IMR-90 (cell line): ENCODE data around the gene AKNA. TPM values are rescaled to one million over a fixed set of nuclear protein-coding genes. Genes with fewer than 3 reads are reported as not detected.

ENCODE experiments used
- ATAC-seq: fragments of 200-7000 bp; cut with Tn5 transposase; 2 replicates; pipeline ENCODE4 v1.9.1; 2020; ENCODE audit warnings: low read depth, mild to moderate bottlenecking, moderate library complexity
- BruUV-seq: library from RNA; stranded (reverse); fragments of 400-500 nt; replicated peaks from 2 replicates; lab custom pipeline; 2021; lab: Mats Ljungman, UMichigan
- CTCF ChIA-PET: fragments of 300-600 bp; formaldehyde crosslinking; extraction: SDS; loops from one replicate; lab custom pipeline; 2021; ENCODE audit warnings: antibody characterized with exemption; lab: Yijun Ruan, JAX
- POLR2A ChIA-PET: fragments of 300-600 bp; sonication (Branson Sonifier 250); formaldehyde crosslinking; loops from one replicate; lab custom pipeline; 2022; ENCODE audit warnings: antibody characterized with exemption; ENCODE audit not compliant: unreplicated experiment; lab: Charles Lee
- DNase-seq: peaks from one replicate; pipeline ENCODE4 v3.0.0; 2013
- H2AFZ ChIP-seq: replicated peaks from 2 replicates; pipeline ENCODE3; 2013; ENCODE audit warnings: low read length, mild to moderate bottlenecking; ENCODE audit not compliant: poor library complexity
- H2AK5ac ChIP-seq: 2 replicates; pipeline ENCODE4 v1.6.1; 2013; ENCODE audit warnings: low read depth, low read length, inconsistent platforms
- H2AK9ac ChIP-seq: replicated peaks from 2 replicates; pipeline ENCODE3; 2013; ENCODE audit warnings: mild to moderate bottlenecking, low read depth, low read length, moderate library complexity; ENCODE audit not compliant: poor library complexity
- H2BK120ac ChIP-seq: 2 replicates; pipeline ENCODE4 v1.6.1; 2013; ENCODE audit warnings: low read depth, low read length, inconsistent platforms
- H2BK15ac ChIP-seq: 3 replicates; pipeline ENCODE4 v1.6.1; 2013; ENCODE audit warnings: low read depth, low read length, inconsistent platforms
- H2BK20ac ChIP-seq: 2 replicates; pipeline ENCODE4 v1.6.1; 2013; ENCODE audit warnings: low read depth, mild to moderate bottlenecking, inconsistent platforms, low read length, moderate library complexity
- H2BK5ac ChIP-seq: 2 replicates; pipeline ENCODE4 v1.6.1; 2013; ENCODE audit warnings: mild to moderate bottlenecking, low read depth, low read length, inconsistent platforms; ENCODE audit not compliant: poor library complexity, severe bottlenecking
- H3K14ac ChIP-seq: replicated peaks from 2 replicates; pipeline ENCODE4 v1.6.1; 2013; ENCODE audit warnings: low read depth, low read length, inconsistent platforms
- H3K18ac ChIP-seq: 2 replicates; pipeline ENCODE4 v1.6.1; 2013; ENCODE audit warnings: low read depth, low read length, control low read depth
- H3K23ac ChIP-seq: 2 replicates; pipeline ENCODE4 v1.6.1; 2013; ENCODE audit warnings: low read depth, low read length, inconsistent platforms
- H3K27ac ChIP-seq: 2 replicates; pipeline ENCODE4 v1.5.1; 2013; ENCODE audit warnings: mild to moderate bottlenecking, control low read depth, low read length; ENCODE audit not compliant: insufficient read depth
- H3K27me3 ChIP-seq: 2 replicates; pipeline ENCODE4 v1.6.1; 2013; ENCODE audit warnings: low read length; ENCODE audit not compliant: control insufficient read depth, insufficient read depth
- H3K36me3 ChIP-seq: 2 replicates; pipeline ENCODE4 v1.6.1; 2013; ENCODE audit warnings: low read length, mixed read lengths; ENCODE audit not compliant: control insufficient read depth, insufficient read depth
- H3K4ac ChIP-seq: 2 replicates; pipeline ENCODE4 v1.6.1; 2013; ENCODE audit warnings: low read depth, low read length, inconsistent platforms
- H3K4me1 ChIP-seq: 2 replicates; pipeline ENCODE4 v1.6.1; 2013; ENCODE audit warnings: low read length, mixed read lengths; ENCODE audit not compliant: control insufficient read depth, insufficient read depth
- H3K4me2 ChIP-seq: 2 replicates; pipeline ENCODE4 v1.6.1; 2013; ENCODE audit warnings: low read depth, mild to moderate bottlenecking, control low read depth, low read length, moderate library complexity
- H3K4me3 ChIP-seq: 2 replicates; pipeline ENCODE4 v1.5.1; 2013; ENCODE audit warnings: low read depth, mild to moderate bottlenecking, control low read depth, low read length, moderate library complexity; ENCODE audit not compliant: insufficient read depth
- H3K56ac ChIP-seq: 2 replicates; pipeline ENCODE4 v1.6.1; 2013; ENCODE audit warnings: low read length, inconsistent platforms; ENCODE audit not compliant: insufficient read depth; ENCODE audit errors: extremely low read depth
- H3K79me1 ChIP-seq, 2 experiments: 2 replicates each; pipeline ENCODE4 v1.6.1; 2013; ENCODE audit warnings: low read length in 2 of 2, inconsistent platforms in 1 of 2, low read depth in 1 of 2
- H3K9ac ChIP-seq: 2 replicates; pipeline ENCODE4 v1.6.1; 2013; ENCODE audit warnings: low read depth, low read length, control low read depth
- H3K9me1 ChIP-seq: 2 replicates; pipeline ENCODE4 v1.6.1; 2013; ENCODE audit warnings: low read length, inconsistent platforms; ENCODE audit not compliant: insufficient read depth
- H3K9me3 ChIP-seq: 2 replicates; pipeline ENCODE4 v1.6.1; 2013; ENCODE audit warnings: low read length; ENCODE audit not compliant: control insufficient read depth, insufficient read depth
- H4K20me1 ChIP-seq: 2 replicates; pipeline ENCODE4 v1.6.1; 2013; ENCODE audit warnings: low read length, inconsistent platforms; ENCODE audit not compliant: insufficient read depth
- H4K5ac ChIP-seq: 2 replicates; pipeline ENCODE4 v1.6.1; 2013; ENCODE audit warnings: mild to moderate bottlenecking, low read depth, low read length, control low read depth
- H4K8ac ChIP-seq, 2 experiments: 2 replicates each; pipeline ENCODE4 v1.6.1; 2013; ENCODE audit warnings: low read depth in 2 of 2, low read length in 2 of 2, control low read depth in 1 of 2, inconsistent platforms in 1 of 2
- H4K91ac ChIP-seq: 2 replicates; pipeline ENCODE4 v1.6.1; 2013; ENCODE audit warnings: low read depth, low read length, inconsistent platforms; ENCODE audit not compliant: insufficient read depth
- CHD1 ChIP-seq: IDR thresholded peaks from 2 replicates; pipeline ENCODE4 v1.6.1; 2012; ENCODE audit warnings: low read depth, low read length, improper control_type of control experiment
- POLR2A ChIP-seq: IDR thresholded peaks from 2 replicates; pipeline ENCODE4 v1.6.1; 2012; ENCODE audit warnings: mild to moderate bottlenecking, low read depth, low read length
- RAD21 ChIP-seq: IDR thresholded peaks from 2 replicates; pipeline ENCODE4 v1.6.1; 2012; ENCODE audit warnings: low read length, improper control_type of control experiment
- USF2 ChIP-seq: fragments of 150-350 bp; IDR thresholded peaks from 2 replicates; pipeline ENCODE4 v1.6.1; 2017; ENCODE audit warnings: mild to moderate bottlenecking, antibody characterized with exemption, low read length, low read depth
- WGBS, 2 experiments: methylation state at CpG; one replicate each; pipeline versions ENCODE4 v1.1.5 to v1.1.7; 2013; ENCODE audit warnings: missing lambda C conversion rate in 2 of 2; ENCODE audit not compliant: insufficient read length in 1 of 2; ENCODE audit errors: extremely low coverage in 2 of 2; 5-methylcytosine and 5-hydroxymethylcytosine counted together
- dilution Hi-C: fragments of 300-500 bp; cut with HindIII; formaldehyde crosslinking; loops from one replicate; pipeline ENCODE4 v1.14.3; 2018; ENCODE audit warnings: low sequenced_read_pairs; ENCODE audit not compliant: unreplicated experiment
- in situ Hi-C: fragments of 300-500 bp; cut with MboI; formaldehyde crosslinking; loops from 3 replicates; pipeline ENCODE4 v1.14.3; 2019; ENCODE audit warnings: low sequenced_read_pairs, inconsistent platforms, mixed read lengths
- intact Hi-C: fragments of 100-400 bp; cut with micrococcal nuclease; formaldehyde crosslinking; loops from 2 replicates; pipeline ENCODE4 v1.10.0; 2022
- polyA plus RNA-seq, 3 experiments: library from polyadenylated mRNA; depleted of rRNA; stranded (reverse); fragments of >200 nt; gene quantifications; 2 replicates each; pipeline ENCODE4 v1.2.3, GENCODE V29; 2012; ENCODE audit warnings: low replicate concordance in 1 of 3
- total RNA-seq: library from RNA; depleted of rRNA; stranded (reverse); fragments of >200 nt; gene quantifications from 2 replicates; pipeline ENCODE4 v1.2.3, GENCODE V29; 2012

Gene AKNA
- total and polyA plus RNA-seq, 2 of the 4 experiments (the other 2 are of a cell fraction) = 2.7 to 7.3 TPM

DNA sequence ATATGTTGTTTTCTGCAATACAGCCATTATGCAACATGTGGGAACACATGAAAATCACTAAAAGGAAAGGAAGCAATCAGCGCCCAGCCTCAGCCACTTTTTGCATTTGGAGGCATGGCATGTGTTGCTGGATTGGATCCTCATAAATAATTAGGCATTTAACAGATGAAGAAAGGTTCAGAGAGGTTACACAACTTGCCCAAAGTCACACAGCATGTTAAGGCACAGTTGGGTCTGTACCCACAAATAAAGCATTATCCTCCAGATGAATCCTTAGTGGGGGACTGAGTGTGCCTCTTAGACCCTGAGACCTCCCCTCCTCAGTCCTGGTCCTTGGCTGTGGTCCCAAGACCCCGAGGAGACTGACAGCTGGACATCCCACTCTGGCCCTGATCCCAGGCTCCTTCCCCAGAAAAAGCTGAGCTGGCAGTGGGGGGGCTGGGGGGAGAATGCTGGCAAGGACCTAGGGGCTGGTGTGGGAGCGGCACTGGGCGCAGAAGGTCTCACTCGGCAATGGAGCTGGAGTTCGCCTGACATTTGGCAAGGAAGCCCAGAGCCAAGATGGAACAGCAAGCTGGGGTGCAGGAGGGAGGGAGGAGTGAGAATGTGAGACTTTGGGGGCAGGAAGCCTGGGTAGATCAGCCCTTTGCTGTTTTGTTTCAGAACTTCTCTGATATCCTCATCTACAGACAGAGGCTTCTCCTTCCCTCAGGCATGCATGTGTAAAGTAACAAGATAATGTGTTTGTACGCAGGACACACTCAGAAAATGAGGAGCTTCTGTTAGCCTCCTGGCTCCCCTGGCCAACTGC is 6.9 kb upstream of the AKNA start:
- dilution Hi-C loops = no loop called here
- no peak overlapping the region; the same call in 1 of the 2 replicates for H3K18ac ChIP-seq
- H2BK20ac ChIP-seq = 0 out of 2 replicates have a peak overlapping the region, but pooled peaks have one; percentile 14
- H3K27ac ChIP-seq = peak overlapping the region; percentile 4; the same call in 1 of the 2 replicates
- 100% methylated on average over 2 of the region's 7 CpGs; no CpG with 5 or more reads in 1 of the 2 experiments for WGBS, 2 experiments
- in situ Hi-C loops = no loop called here
- POLR2A ChIA-PET = no interaction called here
- H2AK9ac ChIP-seq = peak overlapping the region; percentile 31
- peak overlapping the region in 1 of 2 experiments; percentile 19; a peak in 1 of 4 replicates for H4K8ac ChIP-seq
- H3K4ac ChIP-seq = no peak overlapping the region
- no peaks in the 10 kb centered on the region for H3K27me3 ChIP-seq
- no TSS peak for BruUV-seq
- H2AFZ ChIP-seq = no peak overlapping the region
- no peak overlapping the region for H3K14ac ChIP-seq
- no peaks in the 10 kb centered on the region for H3K9me3 ChIP-seq
- H3K9me1 ChIP-seq = no peaks in the 10 kb centered on the region
- H3K4me2 ChIP-seq = peak overlapping the region; percentile 3; the same call in 1 of the 2 replicates
- H2BK15ac ChIP-seq = no peak overlapping the region
- no peak overlapping the region for H2BK120ac ChIP-seq
- H3K4me3 ChIP-seq = no peak overlapping the region
- no peaks in the 10 kb centered on the region for H4K20me1 ChIP-seq
- TF ChIP-seq RAD21 (no peak), POLR2A (no peak), USF2 (no peak), CHD1 (no peak)
- peak overlapping the region; percentile 12; the same call in 1 of the 2 replicates for H3K9ac ChIP-seq
- no peak overlapping the region for H3K23ac ChIP-seq
- H3K79me1 ChIP-seq = peaks cover 3 to 9% of the 10 kb centered on the region in 2 experiments; a peak in 1 of 4 replicates
- intact Hi-C loops = no loop called here
- DNase-seq (no peak), ATAC-seq (no peak)
- peaks cover 8% of the 10 kb centered on the region; the same call in 1 of the 2 replicates for H3K4me1 ChIP-seq
- H3K36me3 ChIP-seq = no peaks in the 10 kb centered on the region
- no peak overlapping the region; the same call in 1 of the 2 replicates for H4K5ac ChIP-seq
- no peak overlapping the region for H2BK5ac ChIP-seq
- no peak overlapping the region for H4K91ac ChIP-seq
- CTCF ChIA-PET = interaction anchor here (2.1 kb wide), 1 partner anchor 312 kb away, joined by 6 read pairs; no protein-coding TSS in a partner anchor
- H2AK5ac ChIP-seq = 0 out of 2 replicates have a peak overlapping the region, but pooled peaks have one; percentile 15
- H3K56ac ChIP-seq = no peak overlapping the region
